Measurements from ENCODE around the gene GAS7.

- no peak for TF ChIP-seq EP300 (IDR thresholded peaks at IDR 0.05)
- TF ChIP-seq, protein P1, sequence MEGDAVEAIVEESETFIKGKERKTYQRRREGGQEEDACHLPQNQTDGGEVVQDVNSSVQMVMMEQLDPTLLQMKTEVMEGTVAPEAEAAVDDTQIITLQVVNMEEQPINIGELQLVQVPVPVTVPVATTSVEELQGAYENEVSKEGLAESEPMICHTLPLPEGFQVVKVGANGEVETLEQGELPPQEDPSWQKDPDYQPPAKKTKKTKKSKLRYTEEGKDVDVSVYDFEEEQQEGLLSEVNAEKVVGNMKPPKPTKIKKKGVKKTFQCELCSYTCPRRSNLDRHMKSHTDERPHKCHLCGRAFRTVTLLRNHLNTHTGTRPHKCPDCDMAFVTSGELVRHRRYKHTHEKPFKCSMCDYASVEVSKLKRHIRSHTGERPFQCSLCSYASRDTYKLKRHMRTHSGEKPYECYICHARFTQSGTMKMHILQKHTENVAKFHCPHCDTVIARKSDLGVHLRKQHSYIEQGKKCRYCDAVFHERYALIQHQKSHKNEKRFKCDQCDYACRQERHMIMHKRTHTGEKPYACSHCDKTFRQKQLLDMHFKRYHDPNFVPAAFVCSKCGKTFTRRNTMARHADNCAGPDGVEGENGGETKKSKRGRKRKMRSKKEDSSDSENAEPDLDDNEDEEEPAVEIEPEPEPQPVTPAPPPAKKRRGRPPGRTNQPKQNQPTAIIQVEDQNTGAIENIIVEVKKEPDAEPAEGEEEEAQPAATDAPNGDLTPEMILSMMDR (IDR thresholded peaks at IDR 0.05): no peak
- no peak for TF ChIP-seq POLR2A (IDR thresholded peaks at IDR 0.05)
These were observed 260.5 kb downstream of the GAS7 start for GRCh38 chr17:9937901-9938300.
